ENCODE measurements around the gene ME3.

ME3 gene

DNA sequence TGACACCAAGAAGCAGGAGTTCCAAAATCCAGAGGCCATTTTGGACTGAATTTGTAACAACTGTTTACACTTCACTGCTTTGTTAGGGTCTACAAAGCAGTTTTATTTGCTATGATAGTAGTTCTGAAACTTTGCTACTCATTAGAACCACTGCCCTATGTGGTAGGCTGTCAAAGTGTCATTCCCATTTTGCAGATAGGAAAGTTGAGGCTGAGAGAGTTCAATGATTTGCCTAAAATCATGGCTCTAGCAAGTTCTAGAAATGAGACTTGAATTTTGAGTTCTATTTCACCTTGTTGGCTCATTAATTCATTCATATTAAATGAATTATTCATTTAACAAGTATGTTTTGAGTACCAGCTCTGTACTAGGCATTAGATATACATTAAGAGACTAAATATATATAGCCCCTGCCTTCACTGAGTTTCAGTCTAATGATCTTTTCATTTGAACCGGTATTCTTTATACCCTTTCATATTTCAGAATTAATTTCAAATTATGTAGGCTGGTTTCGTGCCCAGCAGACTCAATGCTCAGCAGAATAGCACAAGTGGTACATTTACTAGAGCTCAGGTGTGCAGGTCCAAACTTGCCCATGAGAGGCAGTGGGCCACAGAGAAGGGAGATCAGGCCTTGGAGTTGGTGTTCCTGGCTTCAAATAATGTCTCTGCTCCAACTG is 93.5 kb downstream of the ME3 start:
- DNase-seq (ENCODE audit: low read depth, low spot score): no peak
- no peak overlapping the region for H3K4me3 ChIP-seq (ENCODE audit: low read depth, low read length)
- POLR2A ChIA-PET: no interaction called here
- CTCF ChIA-PET: interaction anchor here (1.1 to 1.5 kb wide), 2 partner anchors 28 to 29 kb away, joined by 3 to 6 read pairs; no protein-coding TSS in a partner anchor
- TF ChIP-seq, protein P1, sequence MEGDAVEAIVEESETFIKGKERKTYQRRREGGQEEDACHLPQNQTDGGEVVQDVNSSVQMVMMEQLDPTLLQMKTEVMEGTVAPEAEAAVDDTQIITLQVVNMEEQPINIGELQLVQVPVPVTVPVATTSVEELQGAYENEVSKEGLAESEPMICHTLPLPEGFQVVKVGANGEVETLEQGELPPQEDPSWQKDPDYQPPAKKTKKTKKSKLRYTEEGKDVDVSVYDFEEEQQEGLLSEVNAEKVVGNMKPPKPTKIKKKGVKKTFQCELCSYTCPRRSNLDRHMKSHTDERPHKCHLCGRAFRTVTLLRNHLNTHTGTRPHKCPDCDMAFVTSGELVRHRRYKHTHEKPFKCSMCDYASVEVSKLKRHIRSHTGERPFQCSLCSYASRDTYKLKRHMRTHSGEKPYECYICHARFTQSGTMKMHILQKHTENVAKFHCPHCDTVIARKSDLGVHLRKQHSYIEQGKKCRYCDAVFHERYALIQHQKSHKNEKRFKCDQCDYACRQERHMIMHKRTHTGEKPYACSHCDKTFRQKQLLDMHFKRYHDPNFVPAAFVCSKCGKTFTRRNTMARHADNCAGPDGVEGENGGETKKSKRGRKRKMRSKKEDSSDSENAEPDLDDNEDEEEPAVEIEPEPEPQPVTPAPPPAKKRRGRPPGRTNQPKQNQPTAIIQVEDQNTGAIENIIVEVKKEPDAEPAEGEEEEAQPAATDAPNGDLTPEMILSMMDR (IDR thresholded peaks at IDR 0.05; ENCODE audit: insufficient read depth, low read length, missing control alignments): no peak

DNA sequence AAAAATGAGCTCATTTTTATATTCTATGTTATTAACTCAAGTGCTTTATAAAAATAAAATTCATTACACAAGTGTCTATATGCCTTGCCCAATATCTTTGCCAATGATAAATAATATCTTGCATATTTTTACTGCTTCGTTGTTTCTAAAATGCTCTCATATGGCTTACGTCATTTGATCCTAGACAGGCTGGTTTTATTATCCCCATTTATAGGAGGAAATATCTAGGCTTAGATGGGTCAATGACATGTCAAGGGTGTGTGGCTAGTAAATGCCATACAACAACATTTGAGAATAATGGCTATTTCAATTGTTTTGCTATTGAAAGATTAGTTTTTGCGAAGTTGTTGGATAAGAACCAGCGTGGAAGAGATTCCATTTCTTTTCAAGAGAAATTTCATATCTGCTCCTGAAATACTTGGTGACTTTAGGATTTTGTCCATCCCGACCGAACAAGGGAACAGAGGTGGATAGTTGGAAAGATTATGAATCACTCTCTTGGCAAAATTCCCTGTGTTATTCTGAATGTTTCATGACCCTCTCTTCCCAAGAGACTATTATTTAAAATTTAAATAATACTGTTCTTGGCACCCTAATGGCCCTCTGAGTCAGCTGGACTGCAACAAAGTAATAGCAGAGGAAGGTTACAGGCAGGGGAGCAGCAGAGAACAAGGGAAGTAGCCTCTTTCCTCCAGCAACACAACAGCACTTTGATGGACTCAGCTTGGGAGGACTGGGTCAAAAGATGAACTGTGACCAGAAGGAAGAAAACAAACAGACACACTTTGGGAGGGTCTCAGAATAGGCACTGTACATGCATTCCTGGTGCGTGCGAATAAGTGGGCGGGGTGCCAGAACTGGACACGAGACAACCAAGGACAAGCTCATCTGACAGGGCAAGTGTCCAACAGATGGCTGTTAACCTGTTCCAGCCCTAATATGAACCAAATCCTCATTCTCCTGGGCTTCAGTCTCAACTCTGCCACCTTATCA is 94.5 kb downstream of the ME3 start:
- TF ChIP-seq, protein P1 (IDR thresholded peaks at IDR 0.05; ENCODE audit: insufficient read depth, low read length, missing control alignments): no peak
- H3K4me3 ChIP-seq (ENCODE audit: low read depth, low read length): no peak overlapping the region
- ChIA-PET CTCF (interaction anchor here (1.1 to 1.5 kb wide), 3 partner anchors 29 to 123 kb away, joined by 3 to 6 read pairs (median 5); no protein-coding TSS in a partner anchor), POLR2A (no interaction called here)
- no peak for DNase-seq (ENCODE audit: low read depth, low spot score)

DNA sequence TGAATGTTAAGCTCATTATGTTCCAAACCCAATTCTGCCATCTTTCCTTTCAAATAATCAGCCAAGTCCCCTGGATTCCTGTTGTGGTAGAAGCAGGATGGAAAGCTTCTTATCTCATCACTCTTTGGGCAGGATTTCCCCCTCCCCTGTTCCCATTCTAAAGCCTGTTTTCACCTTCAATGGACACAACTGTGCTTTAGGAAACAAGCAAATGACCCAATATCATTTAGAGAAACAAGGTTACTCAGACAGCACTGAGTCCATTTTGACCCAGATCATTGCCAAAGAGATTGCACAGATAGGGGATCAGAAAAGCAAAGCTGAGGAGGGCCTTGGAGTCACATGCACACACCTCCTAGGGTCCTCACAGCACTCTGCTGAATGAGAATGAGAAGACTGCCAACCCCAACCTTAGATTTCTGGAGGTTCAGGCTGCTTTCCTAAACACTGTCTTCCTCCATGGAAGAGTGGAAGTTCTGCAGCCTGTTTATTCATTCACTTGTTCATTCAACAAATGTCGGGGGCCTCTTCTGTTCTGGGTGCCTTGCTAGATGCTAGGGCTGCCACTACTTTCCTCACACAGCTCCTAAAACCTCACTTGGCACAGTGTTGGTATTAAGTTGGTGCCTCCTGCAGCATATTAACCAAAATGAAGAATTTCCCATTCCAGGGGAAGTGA is 95.3 kb downstream of the ME3 start:
- TF ChIP-seq, protein P1 (IDR thresholded peaks at IDR 0.05; ENCODE audit: insufficient read depth, low read length, missing control alignments): no peak
- DNase-seq (ENCODE audit: low read depth, low spot score): no peak
- CTCF ChIA-PET: interaction anchor here (1.1 to 1.5 kb wide), 3 partner anchors 31 to 122 kb away, joined by 5 to 6 read pairs (median 5); no protein-coding TSS in a partner anchor
- H3K4me3 ChIP-seq (ENCODE audit: low read depth, low read length): no peak overlapping the region
- POLR2A ChIA-PET: no interaction called here

DNA sequence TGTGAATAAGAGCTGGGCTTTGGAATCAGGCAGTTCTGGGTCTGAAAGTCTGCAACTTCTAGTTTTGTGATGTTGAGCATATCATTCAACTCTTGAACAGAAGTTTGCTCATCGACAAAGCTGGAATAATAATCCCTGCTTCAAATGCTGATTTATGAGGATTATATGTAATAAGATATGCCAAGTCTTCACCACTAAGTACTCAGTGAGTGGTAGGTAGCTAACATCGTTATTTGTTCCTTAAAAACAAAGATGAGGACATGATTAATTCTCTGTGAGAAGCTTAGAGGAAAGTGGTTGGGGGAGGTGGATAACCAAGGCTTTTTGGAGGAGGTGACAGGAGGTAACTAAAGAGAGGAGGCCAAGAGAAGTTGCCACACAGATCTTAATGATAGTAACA is 96.5 kb downstream of the ME3 start:
- CTCF ChIA-PET: interaction anchor here (1.1 to 1.3 kb wide), 2 partner anchors 17 to 32 kb away, joined by 3 to 5 read pairs; no protein-coding TSS in a partner anchor
- POLR2A ChIA-PET: interaction anchor here (0.7 kb wide), 1 partner anchor 60 kb away, joined by 5 read pairs; no protein-coding TSS in a partner anchor

DNA sequence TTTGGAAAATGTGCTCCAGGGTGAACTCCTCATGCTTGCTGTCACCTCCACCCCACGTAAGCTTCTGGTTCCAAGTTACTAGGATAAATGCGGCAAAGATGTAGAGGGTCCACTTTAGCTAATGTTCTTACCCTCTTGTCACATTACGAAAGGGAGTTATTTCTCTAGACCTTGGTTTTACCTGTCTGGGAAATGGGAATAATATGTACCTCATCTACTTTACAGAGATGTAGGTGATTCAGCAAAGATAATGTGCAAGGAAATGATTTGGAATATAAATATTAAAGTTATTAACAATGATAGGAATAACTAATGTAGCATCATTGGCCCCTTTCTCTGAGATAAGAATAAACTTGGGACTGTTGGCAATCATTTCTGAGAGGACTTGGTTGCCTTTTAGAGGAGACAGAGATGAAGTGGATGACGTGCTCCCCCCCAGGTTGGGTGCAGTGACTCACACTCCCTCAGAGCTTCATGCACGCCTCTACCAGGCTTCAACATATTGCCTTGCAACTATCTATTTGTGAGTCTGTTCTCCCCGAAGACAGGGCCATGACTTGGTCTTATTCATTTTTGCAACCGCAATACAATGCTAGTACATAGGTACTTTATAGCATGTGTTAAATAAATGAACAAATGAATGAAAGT is 97.1 kb downstream of the ME3 start:
- no peak for DNase-seq (ENCODE audit: low read depth, low spot score)
- CTCF ChIA-PET: interaction anchor here (1.3 to 2.1 kb wide), 2 partner anchors 16 to 32 kb away, joined by 3 to 9 read pairs; no protein-coding TSS in a partner anchor
- POLR2A ChIA-PET: interaction anchor here (0.7 kb wide), 1 partner anchor 60 kb away, joined by 5 read pairs; no protein-coding TSS in a partner anchor
- H3K4me3 ChIP-seq (ENCODE audit: low read depth, low read length): no peak overlapping the region
- TF ChIP-seq, protein P1 (IDR thresholded peaks at IDR 0.05; ENCODE audit: insufficient read depth, low read length, missing control alignments): no peak

More for the DNA sequence above, 96.5 kb downstream of the ME3 start:
- TF ChIP-seq, protein P1 (IDR thresholded peaks at IDR 0.05; ENCODE audit: insufficient read depth, low read length, missing control alignments): no peak
- no peak for DNase-seq (ENCODE audit: low read depth, low spot score)
- H3K4me3 ChIP-seq (ENCODE audit: low read depth, low read length): no peak overlapping the region

All from AG04449 (cell line).